ENCODE data around the gene PRELID2.
"Not testable (repeated sequence)": the region's sequence is repeated elsewhere in the genome, so short reads cannot be mapped to it uniquely, and the experiment has no call there.

Gene PRELID2

GRCh38 chr5:145739843-145740242 lies 95.3 kb downstream of the PRELID2 start:
- no peak for DNase-seq (ENCODE audit: low spot score)

- DNase-seq (ENCODE audit: low spot score), result no peak
Measured at GRCh38 chr5:145738227-145738626, 96.9 kb downstream of the PRELID2 start.

GRCh38 chr5:145737578-145737977 lies 97.6 kb downstream of the PRELID2 start:
- no peak for DNase-seq (ENCODE audit: low spot score)

- DNase-seq (ENCODE audit: low spot score), result not testable (repeated sequence)
Measured at GRCh38 chr5:145729956-145730355, 105.2 kb downstream of the PRELID2 start.

- DNase-seq (ENCODE audit: low spot score), result no peak
Measured at GRCh38 chr5:145723516-145723915, 111.6 kb downstream of the PRELID2 start.

- DNase-seq (ENCODE audit: low spot score), result peak; percentile 39
Measured at GRCh38 chr5:145718956-145719355, 116.2 kb downstream of the PRELID2 start.

- DNase-seq (ENCODE audit: low spot score), result no peak
Measured at GRCh38 chr5:145715412-145715811, 119.7 kb downstream of the PRELID2 start.

GRCh38 chr5:145712245-145712644 lies 122.9 kb downstream of the PRELID2 start:
- DNase-seq (ENCODE audit: low spot score), result no peak

GRCh38 chr5:145711417-145711816 lies 123.7 kb downstream of the PRELID2 start:
- DNase-seq (ENCODE audit: low spot score), result no peak

All from pons (tissue), 1 donor.